Coronary artery (tissue), 2 donors: Measurements from ENCODE around the gene METTL23.
A peak's percentile ranks its signal among the peaks of the same experiment; 100 is the strongest.

Source experiments
- DNase-seq: peaks from one replicate; pipeline ENCODE4 v3.0.0-alpha.2; 2017; ENCODE audit warnings: low spot score
- H3K27ac ChIP-seq, 2 donors: fragments of 200-600 bp; sonication (generic); one replicate each; pipeline ENCODE4 v1.5.1; 2016 to 2019
- H3K4me3 ChIP-seq: fragments of 200-600 bp; sonication (generic); 2 replicates; pipeline ENCODE4 v1.5.1; 2016; ENCODE audit warnings: mild to moderate bottlenecking, moderate library complexity
- CTCF ChIP-seq: fragments of 200-600 bp; sonication (generic); IDR thresholded peaks from one replicate; pipeline ENCODE4 v1.5.1; 2019; ENCODE audit warnings: antibody characterized with exemption

Gene METTL23

GRCh38 chr17:76701471-76701967 is 25.1 kb upstream of the METTL23 start:
- Histone ChIP-seq H3K27ac (peak overlapping the region; percentile 76 to 92), H3K4me3 (peak overlapping the region; percentile 62)
- no peak for TF ChIP-seq CTCF
- no peak for DNase-seq

- H3K27ac ChIP-seq: peak overlapping the region in 1 of 2 donors; percentile 92
- TF ChIP-seq CTCF: no peak
- DNase-seq: no peak
These were observed 24.6 kb upstream of the METTL23 start for GRCh38 chr17:76702076-76702475.

DNA sequence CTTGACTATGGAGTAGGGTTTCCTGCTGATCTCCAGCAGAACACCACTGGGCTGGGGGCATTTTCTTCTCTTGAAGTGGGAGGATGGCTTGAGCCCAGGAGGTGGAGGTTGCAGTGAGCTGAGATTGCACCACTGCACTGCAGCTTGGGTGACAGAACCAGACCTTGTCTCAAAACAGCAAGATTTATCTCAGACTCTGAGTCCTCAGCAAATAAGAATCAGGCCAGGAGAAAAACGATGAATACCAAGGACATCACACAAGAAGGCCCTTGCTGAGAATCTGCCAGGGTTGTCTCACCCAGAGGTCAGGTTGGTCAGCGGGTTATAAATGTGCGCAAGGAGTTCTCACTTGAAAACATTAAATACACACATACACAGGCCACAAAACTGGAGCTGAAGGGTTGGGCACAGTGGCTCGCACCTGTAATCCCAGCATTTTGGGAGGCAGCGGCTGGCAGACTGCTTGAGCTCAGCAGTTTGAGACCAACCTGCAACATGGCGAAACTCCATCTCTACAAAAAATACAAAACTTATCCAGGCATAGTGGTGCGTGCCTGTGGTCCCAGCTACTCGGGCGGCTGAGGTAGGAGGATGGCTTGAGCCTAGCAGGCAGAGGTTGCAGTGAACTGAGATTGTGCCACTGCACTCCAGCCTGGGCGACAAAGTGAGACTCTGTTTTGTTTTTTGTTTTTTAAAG is 23.6 kb upstream of the METTL23 start:
- no peak for TF ChIP-seq CTCF
- H3K4me3 ChIP-seq: no peak overlapping the region
- no peak for DNase-seq
- H3K27ac ChIP-seq: peak overlapping the region in 1 of 2 donors; percentile 51

More at GRCh38 chr17:76702076-76702475, 24.6 kb upstream of the METTL23 start:
- no peak overlapping the region for H3K4me3 ChIP-seq

GRCh38 chr17:76704805-76705204 is 21.8 kb upstream of the METTL23 start:
- TF ChIP-seq CTCF: no peak
- Histone ChIP-seq H3K4me3 (no peak overlapping the region), H3K27ac (peak overlapping the region; percentile 37 to 40)
- no peak for DNase-seq

- Histone ChIP-seq H3K4me3 (no peak overlapping the region), H3K27ac (peak overlapping the region in 1 of 2 donors; percentile 42)
- TF ChIP-seq CTCF: no peak
- no peak for DNase-seq
These were observed 19.8 kb upstream of the METTL23 start for GRCh38 chr17:76706817-76707216.

DNA sequence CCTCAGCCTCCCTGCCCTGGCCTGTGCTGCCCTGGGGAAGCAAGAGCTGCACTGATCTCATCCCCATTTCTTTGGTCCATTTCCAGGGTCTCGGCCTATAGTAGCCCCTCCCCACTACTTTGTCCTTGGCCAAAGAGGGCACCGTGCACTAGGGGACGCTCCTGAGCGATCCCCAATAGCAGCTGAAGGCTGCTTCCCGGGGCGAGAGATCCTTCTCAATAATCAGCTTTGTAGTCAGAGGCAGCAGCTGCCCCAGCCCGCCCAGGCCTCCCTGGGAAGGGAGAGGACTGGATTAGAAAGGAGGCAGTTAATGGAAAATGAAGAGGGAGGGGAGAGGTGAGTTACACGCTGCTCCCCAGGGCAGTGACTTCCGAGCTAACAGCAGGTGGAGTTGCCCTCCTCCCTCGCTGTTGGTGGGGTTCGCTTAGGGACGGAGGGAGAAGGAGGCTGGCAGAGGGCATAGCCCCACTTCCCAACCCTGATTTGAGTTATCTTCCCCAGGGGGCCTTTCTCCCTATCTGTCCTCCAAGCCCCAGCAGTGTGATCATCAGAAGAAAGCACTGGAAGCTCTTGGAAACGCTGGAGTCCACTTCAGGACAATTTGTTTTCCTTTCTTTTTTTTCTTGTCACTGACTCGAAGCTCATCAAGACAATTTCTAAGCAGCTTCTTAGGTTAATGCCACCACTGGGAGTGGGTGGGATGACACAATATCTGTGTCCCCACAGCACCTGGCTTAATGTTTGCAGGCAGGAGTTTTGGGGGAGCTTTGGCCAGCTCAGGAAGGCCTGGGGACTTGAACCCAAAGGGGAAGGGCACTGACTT is 18.4 kb upstream of the METTL23 start:
- DNase-seq: no peak
- H3K27ac ChIP-seq: peak overlapping the region; percentile 96 to 99
- H3K4me3 ChIP-seq: peak overlapping the region; percentile 99
- no peak for TF ChIP-seq CTCF
